Hepatic stellate cell (primary cell): Measurements from ENCODE around the gene RAB25.
"Not testable (repeated sequence)": the region's sequence is repeated elsewhere in the genome, so short reads cannot be mapped to it uniquely, and the experiment has no call there.

ENCODE experiments used
- DNase-seq: peaks from one replicate; pipeline ENCODE4 v3.0.0; 2011; ENCODE audit warnings: low spot score

The RAB25 gene

GRCh38 chr1:156102633-156103511, 41.9 kb downstream of the RAB25 start:
- DNase-seq, result peak; percentile 63

GRCh38 chr1:156103521-156103947, 42.6 kb downstream of the RAB25 start:
- DNase-seq, result peak; percentile 70

- peak; percentile 94 for DNase-seq
Measured at GRCh38 chr1:156104065-156104810, 43.3 kb downstream of the RAB25 start.

- no peak for DNase-seq
Measured at GRCh38 chr1:156104861-156105832, 44.2 kb downstream of the RAB25 start.

GRCh38 chr1:156106624-156107488, 45.9 kb downstream of the RAB25 start:
- peak; percentile 58 for DNase-seq

GRCh38 chr1:156108057-156108456, 47.1 kb downstream of the RAB25 start:
- DNase-seq, result no peak

GRCh38 chr1:156108664-156109241, 47.8 kb downstream of the RAB25 start:
- DNase-seq, result no peak

- DNase-seq, result no peak
Measured at GRCh38 chr1:156110252-156110651, 49.3 kb downstream of the RAB25 start.

- no peak for DNase-seq
Measured at GRCh38 chr1:156111355-156111962, 50.5 kb downstream of the RAB25 start.

GRCh38 chr1:156112276-156113137, 51.5 kb downstream of the RAB25 start:
- DNase-seq, result no peak

- no peak for DNase-seq
Measured at GRCh38 chr1:156113282-156113950, 52.5 kb downstream of the RAB25 start.

GRCh38 chr1:156114101-156114918, 53.4 kb downstream of the RAB25 start, which contains the start of gene LMNA:
Gene LMNA (plus strand): TSS chr1:156114711. CDS start chr1:156114919, 208 bp downstream.
- peak; percentile 97 for DNase-seq

GRCh38 chr1:156114919-156115513, 54.1 kb downstream of the RAB25 start:
- no peak for DNase-seq

GRCh38 chr1:156115514-156116374, 54.8 kb downstream of the RAB25 start:
- peak; percentile 58 for DNase-seq

- DNase-seq, result not testable (repeated sequence)
Measured at GRCh38 chr1:156116731-156117130, 55.8 kb downstream of the RAB25 start.
